HepG2 (cell line): ENCODE measurements around the gene SUPT4H1. TPM values are rescaled to one million over a fixed set of nuclear protein-coding genes. Genes with fewer than 3 reads are reported as not detected.

ENCODE experiments used
- ASH2L ChIP-seq: fragments of 300-600, 200-600 bp; sonication (generic); IDR thresholded peaks from 2 replicates; pipeline ENCODE4 v1.7.0; 2017; ENCODE audit warnings: low read depth, mild to moderate bottlenecking, moderate library complexity, mixed read lengths, low read length; ENCODE audit not compliant: insufficient read length
- GABPB1 ChIP-seq: IDR thresholded peaks from 2 replicates; pipeline ENCODE4 v1.6.1; 2016; ENCODE audit warnings: mild to moderate bottlenecking, missing genetic modification reagents, moderate library complexity, missing compliant biosample characterization
- GZF1 ChIP-seq: sonication (generic); formaldehyde crosslinking; IDR thresholded peaks from 2 replicates; pipeline ENCODE4 v1.5.1; 2020; ENCODE audit warnings: mild to moderate bottlenecking, missing genetic modification reagents
- HIVEP1 ChIP-seq: sonication (generic); formaldehyde crosslinking; IDR thresholded peaks from 2 replicates; pipeline ENCODE4 v1.4.0; 2020; ENCODE audit warnings: mild to moderate bottlenecking, missing genetic modification reagents
- HOXD1 ChIP-seq: sonication (generic); formaldehyde crosslinking; IDR thresholded peaks from 2 replicates; pipeline ENCODE4 v1.5.0; 2020; ENCODE audit warnings: missing genetic modification reagents
- IRF9 ChIP-seq: sonication (generic); formaldehyde crosslinking; IDR thresholded peaks from 2 replicates; pipeline ENCODE4 v1.8.0; 2022; ENCODE audit warnings: missing genetic modification reagents, mild to moderate bottlenecking, borderline replicate concordance
- KAT7 ChIP-seq: IDR thresholded peaks from 2 replicates; pipeline ENCODE4 v1.6.1; 2018; ENCODE audit warnings: borderline replicate concordance, missing compliant biosample characterization
- KLF15 ChIP-seq: sonication (generic); formaldehyde crosslinking; IDR thresholded peaks from 2 replicates; pipeline ENCODE4 v1.8.1; 2023; ENCODE audit warnings: borderline replicate concordance, mild to moderate bottlenecking, inconsistent platforms, missing genetic modification reagents, mixed read lengths
- LBX2 ChIP-seq: sonication (generic); formaldehyde crosslinking; IDR thresholded peaks from 2 replicates; pipeline ENCODE4 v1.5.0; 2020; ENCODE audit warnings: missing genetic modification reagents, mild to moderate bottlenecking, borderline replicate concordance
- MAX ChIP-seq: IDR thresholded peaks from 2 replicates; pipeline ENCODE4 v1.6.1; 2012; ENCODE audit warnings: inconsistent platforms
- NCOA1 ChIP-seq: sonication (generic); formaldehyde crosslinking; IDR thresholded peaks from 2 replicates; pipeline ENCODE4 v1.9.0; 2021; ENCODE audit warnings: missing genetic modification reagents
- SIN3B ChIP-seq: fragments of 150-350 bp; IDR thresholded peaks from 2 replicates; pipeline ENCODE4 v1.6.1; 2014; ENCODE audit warnings: low read length
- SMAD3 ChIP-seq: sonication (generic); formaldehyde crosslinking; IDR thresholded peaks from 2 replicates; pipeline ENCODE4 v1.4.0; 2020; ENCODE audit warnings: missing genetic modification reagents
- SRSF9 ChIP-seq: fragments of 200-400 bp; formaldehyde crosslinking; IDR thresholded peaks from 2 replicates; pipeline ENCODE4 v1.6.1; 2018; ENCODE audit warnings: borderline replicate concordance, mild to moderate bottlenecking, low read depth, low read length; ENCODE audit not compliant: insufficient read depth, poor library complexity, severe bottlenecking
- STAG1 ChIP-seq: sonication (generic); formaldehyde crosslinking; IDR thresholded peaks from 2 replicates; pipeline ENCODE4 v1.4.0; 2020; ENCODE audit warnings: missing genetic modification reagents
- TAF1 ChIP-seq: sonication (generic); formaldehyde crosslinking; IDR thresholded peaks from 2 replicates; pipeline ENCODE4 v1.4.0; 2020; ENCODE audit warnings: missing genetic modification reagents
- TGIF2 ChIP-seq: IDR thresholded peaks from 2 replicates; pipeline ENCODE4 v1.6.1; 2016; ENCODE audit warnings: control low read depth, missing compliant biosample characterization
- TMF1 ChIP-seq: sonication (generic); formaldehyde crosslinking; IDR thresholded peaks from 2 replicates; pipeline ENCODE4 v1.8.1; 2022; ENCODE audit warnings: low read depth, missing genetic modification reagents
- ZBTB42 ChIP-seq: sonication (generic); formaldehyde crosslinking; IDR thresholded peaks from 2 replicates; pipeline ENCODE4 v1.5.0; 2020; ENCODE audit warnings: mild to moderate bottlenecking, missing genetic modification reagents
- ZBTB8A ChIP-seq: sonication (generic); formaldehyde crosslinking; IDR thresholded peaks from 2 replicates; pipeline ENCODE4 v1.4.0; 2020; ENCODE audit warnings: mild to moderate bottlenecking, low read depth, missing genetic modification reagents, borderline replicate concordance
- ZMAT3 ChIP-seq: sonication (generic); formaldehyde crosslinking; conservative IDR thresholded peaks from 2 replicates; pipeline ENCODE4 v1.7.0; 2021; ENCODE audit warnings: missing genetic modification reagents
- ZNF33A ChIP-seq: sonication (generic); formaldehyde crosslinking; IDR thresholded peaks from 2 replicates; pipeline ENCODE4 v1.5.1; 2020; ENCODE audit warnings: missing genetic modification reagents, mild to moderate bottlenecking, moderate library complexity, borderline replicate concordance
- ZNF430 ChIP-seq: sonication (generic); formaldehyde crosslinking; IDR thresholded peaks from 2 replicates; pipeline ENCODE4 v1.9.0; 2021; ENCODE audit warnings: mild to moderate bottlenecking, missing genetic modification reagents
- ZNF580 ChIP-seq: IDR thresholded peaks from 2 replicates; pipeline ENCODE4 v1.6.1; 2016; ENCODE audit warnings: low read depth, borderline replicate concordance
- ZNF639 ChIP-seq: conservative IDR thresholded peaks from 2 replicates; pipeline ENCODE4 v1.6.1; 2018; ENCODE audit warnings: missing genetic modification reagents
- ZNF678 ChIP-seq: sonication (generic); formaldehyde crosslinking; IDR thresholded peaks from 2 replicates; pipeline ENCODE4 v1.4.0; 2020; ENCODE audit warnings: mild to moderate bottlenecking, missing genetic modification reagents
- ZNF740 ChIP-seq: sonication (generic); formaldehyde crosslinking; IDR thresholded peaks from 2 replicates; pipeline ENCODE4 v1.4.0; 2020; ENCODE audit warnings: missing genetic modification reagents
- polyA plus RNA-seq, 8 experiments: library from polyadenylated mRNA; depleted of rRNA in 3 of 8; stranded (reverse) in 7 of 8; unstranded in 1 of 8; fragments of >200 nt; fragmentation: Illumina TruSeq in 4 of 8; extraction: Trizol in 4 of 8; gene quantifications; 2 replicates each; pipeline versions ENCODE4 v1.2.1 to v1.2.3, GENCODE V29; 2011 to 2016; ENCODE audit warnings: low read depth in 4 of 8, missing spikeins in 1 of 8, mixed read lengths in 1 of 8; ENCODE audit not compliant: insufficient read depth in 1 of 8
- total RNA-seq, 5 experiments: library from RNA; depleted of rRNA; stranded (reverse); fragments of >200 nt; fragmentation: Illumina TruSeq; extraction: Trizol; gene quantifications; 2 replicates each; pipeline ENCODE4 v1.2.3, GENCODE V29; 2016; ENCODE audit warnings: low read depth in 1 of 5

SUPT4H1 gene
- total and polyA plus RNA-seq, 2 of the 13 experiments (the other 11 are each of a cell fraction or from before 2014, with no cell fraction given), result 155 to 244 TPM

GRCh38 chr17:58351831-58352595 is at the start of gene SUPT4H1 (continued):
- TF ChIP-seq KLF15 (peak; percentile 87; the same call in 1 of the 2 replicates), MAX (peak; percentile 91), SMAD3 (CRISPR knock-in tag) (peak; percentile 89), LBX2 (CRISPR knock-in tag) (no peak), ASH2L (peak; percentile 97), STAG1 (CRISPR knock-in tag) (peak; percentile 67), ZNF639 (CRISPR knock-in tag) (peak; percentile 84), ZBTB8A (CRISPR knock-in tag) (no peak), KAT7 (CRISPR knock-in tag) (peak; percentile 92), ZMAT3 (CRISPR knock-in tag) (peak; percentile 48; the same call in 1 of the 2 replicates), SRSF9 (no peak), ZNF33A (CRISPR knock-in tag) (no peak), ZNF678 (no peak), TGIF2 (CRISPR knock-in tag) (peak; percentile 50; the same call in 1 of the 2 replicates), HIVEP1 (CRISPR knock-in tag) (peak; percentile 80; the same call in 1 of the 2 replicates), TMF1 (CRISPR knock-in tag) (no peak), IRF9 (CRISPR knock-in tag) (peak; percentile 31; the same call in 1 of the 2 replicates), ZNF430 (CRISPR knock-in tag) (peak; percentile 79), GZF1 (CRISPR knock-in tag) (no peak), GABPB1 (CRISPR knock-in tag) (peak; percentile 98), NCOA1 (CRISPR knock-in tag) (no peak), SIN3B (peak; percentile 91), TAF1 (CRISPR knock-in tag) (peak; percentile 89), ZNF740 (CRISPR knock-in tag) (no peak; the same call in 1 of the 2 replicates), ZNF580 (CRISPR knock-in tag) (peak; percentile 83; the same call in 1 of the 2 replicates), ZBTB42 (CRISPR knock-in tag) (no peak), HOXD1 (CRISPR knock-in tag) (peak; percentile 88; the same call in 1 of the 2 replicates)
